Mucosa of stomach (tissue), 1 donor: ENCODE data around the gene NFIA.

Source experiments
- H3K27me3 ChIP-seq: one replicate; pipeline ENCODE4 v1.7.0; 2013; ENCODE audit warnings: mild to moderate bottlenecking, low read length; ENCODE audit not compliant: control insufficient read depth, insufficient read depth
- H3K36me3 ChIP-seq: one replicate; pipeline ENCODE4 v1.7.0; 2013; ENCODE audit warnings: low read length; ENCODE audit not compliant: control insufficient read depth, insufficient read depth
- H3K4me1 ChIP-seq: one replicate; pipeline ENCODE4 v1.7.0; 2013; ENCODE audit warnings: mild to moderate bottlenecking, low read length; ENCODE audit not compliant: control insufficient read depth, insufficient read depth
- H3K4me3 ChIP-seq: one replicate; pipeline ENCODE4 v1.7.0; 2013; ENCODE audit warnings: low read length
- H3K9ac ChIP-seq: one replicate; pipeline ENCODE4 v1.7.0; 2013; ENCODE audit warnings: mild to moderate bottlenecking, low read length, moderate library complexity
- H3K9me3 ChIP-seq: one replicate; pipeline ENCODE4 v1.7.0; 2013; ENCODE audit warnings: mild to moderate bottlenecking, low read length, moderate library complexity; ENCODE audit not compliant: control insufficient read depth
- donor health status: Pancreatic carcinoma.

NFIA gene

DNA sequence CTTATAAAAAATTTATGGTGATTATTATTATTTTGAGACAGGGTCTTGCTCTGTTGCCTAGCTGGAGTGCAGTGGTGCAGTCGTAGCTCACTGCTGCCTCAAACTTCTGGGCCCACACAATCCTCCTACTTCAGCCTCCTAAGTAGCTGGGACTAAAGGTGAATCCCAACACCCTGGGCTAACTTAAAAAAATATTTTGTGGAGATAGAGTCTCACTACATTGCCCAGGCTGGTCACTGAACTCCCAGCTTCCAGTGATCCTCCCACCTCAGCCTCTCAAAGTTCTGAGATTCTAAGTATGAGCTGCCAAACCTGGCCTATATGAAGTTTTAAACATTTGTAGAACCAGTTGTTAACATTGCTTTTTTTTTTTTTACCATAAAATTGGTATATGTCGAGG is 18.2 kb downstream of the NFIA start:
- Histone ChIP-seq H3K4me3 (no peak overlapping the region), H3K36me3 (no peaks in the 10 kb centered on the region), H3K9ac (no peak overlapping the region), H3K27me3 (no peaks in the 10 kb centered on the region), H3K4me1 (peaks cover 30% of the 10 kb centered on the region), H3K9me3 (no peaks in the 10 kb centered on the region)

DNA sequence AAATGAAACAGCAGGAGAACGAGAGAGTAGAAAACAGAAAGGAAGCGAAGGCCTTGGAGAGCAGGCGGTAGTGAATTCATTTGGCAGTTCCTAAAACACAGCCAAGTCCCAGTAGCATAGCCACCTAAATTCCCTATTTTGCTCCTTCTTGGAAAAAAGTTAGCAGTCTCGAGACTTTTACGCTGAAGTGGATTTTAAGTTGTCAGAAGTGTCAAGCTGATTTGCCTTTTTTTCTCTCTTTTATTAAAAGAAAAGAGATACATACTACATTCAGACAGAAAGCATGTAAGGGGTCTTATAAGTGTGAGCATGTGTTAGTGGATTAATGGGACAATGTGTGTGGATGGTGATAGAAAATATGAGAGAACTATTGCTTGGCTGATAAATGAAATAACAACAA is 19.2 kb downstream of the NFIA start:
- H3K36me3 ChIP-seq = no peaks in the 10 kb centered on the region
- no peak overlapping the region for H3K4me3 ChIP-seq
- H3K9me3 ChIP-seq = no peaks in the 10 kb centered on the region
- peaks cover 30% of the 10 kb centered on the region for H3K4me1 ChIP-seq
- no peak overlapping the region for H3K9ac ChIP-seq
- H3K27me3 ChIP-seq = no peaks in the 10 kb centered on the region

DNA sequence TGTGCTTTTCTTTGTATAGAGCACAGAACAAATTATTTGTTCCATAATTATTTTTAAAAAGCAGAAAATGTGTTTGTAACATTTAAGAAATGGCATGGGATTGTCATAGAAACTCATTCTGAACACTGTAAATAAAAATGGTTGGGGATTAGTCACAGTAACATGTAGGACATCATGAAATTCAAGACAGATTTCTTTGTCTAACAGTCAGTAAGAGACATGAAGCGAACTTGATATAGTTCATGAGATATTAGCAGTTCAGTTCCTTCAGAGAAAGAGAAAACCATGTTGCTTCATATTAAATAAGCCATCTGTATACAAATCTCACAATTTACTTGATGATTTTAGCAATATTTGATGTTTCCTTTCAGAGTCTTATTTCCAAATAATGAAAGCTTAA is 19.7 kb downstream of the NFIA start:
- Histone ChIP-seq H3K4me3 (no peak overlapping the region), H3K36me3 (no peaks in the 10 kb centered on the region), H3K27me3 (no peaks in the 10 kb centered on the region), H3K9ac (no peak overlapping the region), H3K4me1 (peaks cover 30% of the 10 kb centered on the region), H3K9me3 (no peaks in the 10 kb centered on the region)

DNA sequence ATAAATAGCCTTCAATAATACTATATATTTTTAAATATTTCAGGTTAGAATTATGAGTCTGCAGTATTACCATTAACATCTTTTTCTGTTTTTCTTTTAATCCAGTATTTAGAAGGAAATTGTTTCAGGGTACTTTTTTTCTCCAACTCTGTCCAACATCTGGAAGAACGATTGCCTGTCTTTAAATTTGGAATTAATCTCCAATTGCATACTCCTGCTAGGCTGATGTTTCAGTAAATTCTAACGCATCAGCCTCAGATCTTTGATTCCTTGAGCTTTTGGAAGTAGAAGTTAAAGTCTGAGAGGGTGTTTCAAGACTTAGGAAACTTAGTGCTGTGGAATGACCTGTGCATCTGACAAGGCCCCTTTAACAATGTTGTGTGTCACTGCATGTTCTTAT is 20.3 kb downstream of the NFIA start:
- no peak overlapping the region for H3K9ac ChIP-seq
- no peak overlapping the region for H3K4me3 ChIP-seq
- no peaks in the 10 kb centered on the region for H3K9me3 ChIP-seq
- H3K27me3 ChIP-seq = no peaks in the 10 kb centered on the region
- H3K36me3 ChIP-seq = no peaks in the 10 kb centered on the region
- H3K4me1 ChIP-seq = peaks cover 26% of the 10 kb centered on the region

DNA sequence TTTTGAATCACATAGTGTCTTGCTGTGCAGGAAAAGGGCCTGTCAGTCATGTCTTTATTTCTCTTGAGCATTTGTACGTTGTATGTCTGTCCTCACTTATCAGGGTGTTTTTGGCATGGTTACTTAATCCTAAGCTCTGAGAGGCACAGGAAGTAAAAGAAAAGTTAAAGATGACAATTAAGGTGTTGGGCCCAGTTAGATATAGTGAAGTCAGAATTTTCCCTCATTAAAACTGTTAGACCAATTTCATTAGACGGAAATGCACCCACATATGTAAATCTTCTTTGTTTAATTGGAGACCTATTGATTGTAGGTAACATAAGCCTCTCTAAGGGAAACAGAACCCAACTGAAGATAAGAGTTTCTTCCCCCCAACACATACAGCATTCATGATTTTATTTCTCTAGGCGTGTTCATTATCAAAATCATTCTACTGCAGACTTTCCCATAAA is 21.9 kb downstream of the NFIA start:
- peaks cover 21% of the 10 kb centered on the region for H3K4me1 ChIP-seq
- H3K4me3 ChIP-seq = no peak overlapping the region
- no peaks in the 10 kb centered on the region for H3K27me3 ChIP-seq
- H3K9ac ChIP-seq = no peak overlapping the region
- no peaks in the 10 kb centered on the region for H3K36me3 ChIP-seq
- no peaks in the 10 kb centered on the region for H3K9me3 ChIP-seq

DNA sequence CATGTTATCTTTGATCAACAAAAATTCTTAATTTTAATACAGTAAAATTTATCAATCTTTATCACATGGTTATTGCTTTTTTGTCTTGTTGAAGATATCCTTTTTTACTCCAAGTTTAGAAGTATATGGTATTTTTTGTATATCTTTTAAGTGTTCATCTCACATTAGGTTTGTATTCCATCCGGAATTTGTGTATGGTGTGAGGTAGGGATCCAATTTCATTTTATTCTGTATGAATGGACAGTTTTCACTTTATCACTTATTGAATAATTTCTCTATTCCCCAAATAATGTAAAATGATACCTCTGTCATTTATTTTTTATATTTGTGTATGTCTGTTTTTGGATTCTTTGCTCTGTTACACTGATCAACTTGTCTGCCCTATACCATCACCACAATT is 25.3 kb downstream of the NFIA start:
- no peaks in the 10 kb centered on the region for H3K27me3 ChIP-seq
- H3K9me3 ChIP-seq = no peaks in the 10 kb centered on the region
- no peak overlapping the region for H3K9ac ChIP-seq
- peaks cover 16% of the 10 kb centered on the region for H3K4me1 ChIP-seq
- no peak overlapping the region for H3K4me3 ChIP-seq
- no peaks in the 10 kb centered on the region for H3K36me3 ChIP-seq

DNA sequence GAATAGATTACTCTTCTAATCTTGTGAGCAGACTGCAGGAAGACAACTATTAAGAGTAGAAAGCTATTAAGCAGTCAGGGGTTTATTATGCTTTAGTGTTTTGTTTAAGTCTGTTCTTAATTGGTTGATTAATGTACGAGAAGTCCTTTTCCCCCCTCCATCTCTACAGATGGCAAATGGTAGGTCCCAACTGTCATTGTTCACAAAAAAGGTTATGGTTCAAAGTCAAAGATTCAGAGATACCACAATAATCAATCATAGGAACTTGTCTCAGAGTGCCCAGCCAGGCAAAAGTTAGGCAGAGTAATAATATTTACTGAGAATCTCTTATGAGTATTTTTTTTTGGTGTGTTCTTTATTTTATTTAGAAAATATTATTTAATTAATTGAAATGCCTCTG is 26.8 kb downstream of the NFIA start:
- Histone ChIP-seq H3K4me3 (no peak overlapping the region), H3K9me3 (no peaks in the 10 kb centered on the region), H3K4me1 (peaks cover 3% of the 10 kb centered on the region), H3K36me3 (no peaks in the 10 kb centered on the region), H3K9ac (no peak overlapping the region), H3K27me3 (no peaks in the 10 kb centered on the region)

DNA sequence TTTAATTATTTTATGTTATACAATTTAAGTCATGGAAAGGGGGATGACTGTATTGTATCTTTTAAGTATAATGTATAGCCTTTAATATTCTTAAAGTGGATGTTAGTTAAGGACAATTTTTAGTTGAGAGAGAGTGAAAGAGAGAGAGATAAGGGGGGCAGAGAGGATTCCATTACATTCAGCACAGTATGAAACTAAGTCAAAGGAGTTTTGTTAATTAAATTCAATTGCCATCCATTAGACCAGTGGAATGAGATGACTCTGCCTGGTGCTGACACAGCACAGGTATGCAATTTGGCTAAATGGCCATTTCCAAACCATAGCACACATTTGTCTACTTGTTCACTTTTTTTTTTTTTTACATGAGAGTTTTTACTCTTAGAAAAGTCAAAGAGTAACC is 27.5 kb downstream of the NFIA start:
- H3K9me3 ChIP-seq = no peaks in the 10 kb centered on the region
- no peak overlapping the region for H3K4me3 ChIP-seq
- no peaks in the 10 kb centered on the region for H3K36me3 ChIP-seq
- peaks cover 1% of the 10 kb centered on the region for H3K4me1 ChIP-seq
- H3K9ac ChIP-seq = no peak overlapping the region
- no peaks in the 10 kb centered on the region for H3K27me3 ChIP-seq

DNA sequence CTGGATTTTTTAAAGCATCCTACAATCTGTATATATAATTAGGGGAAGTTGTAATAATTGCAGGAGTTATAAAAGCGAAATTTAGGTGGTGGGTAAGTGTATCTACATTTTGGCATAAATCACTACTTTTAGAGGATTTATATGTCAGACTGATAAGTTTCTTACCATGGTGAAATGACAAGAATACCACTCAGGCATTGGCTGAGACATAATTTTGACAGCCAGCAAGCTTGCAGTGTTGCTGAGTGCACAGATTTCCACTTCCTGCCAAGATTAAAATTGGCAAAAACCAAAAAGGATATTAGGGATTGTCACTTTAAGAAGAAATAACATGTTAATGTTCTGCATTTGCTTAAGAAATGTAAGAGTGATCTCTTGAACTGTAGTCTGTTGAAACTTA is 28.2 kb downstream of the NFIA start:
- Histone ChIP-seq H3K9me3 (no peaks in the 10 kb centered on the region), H3K27me3 (no peaks in the 10 kb centered on the region), H3K36me3 (no peaks in the 10 kb centered on the region), H3K4me1 (peaks cover 5% of the 10 kb centered on the region), H3K9ac (no peak overlapping the region), H3K4me3 (no peak overlapping the region)

DNA sequence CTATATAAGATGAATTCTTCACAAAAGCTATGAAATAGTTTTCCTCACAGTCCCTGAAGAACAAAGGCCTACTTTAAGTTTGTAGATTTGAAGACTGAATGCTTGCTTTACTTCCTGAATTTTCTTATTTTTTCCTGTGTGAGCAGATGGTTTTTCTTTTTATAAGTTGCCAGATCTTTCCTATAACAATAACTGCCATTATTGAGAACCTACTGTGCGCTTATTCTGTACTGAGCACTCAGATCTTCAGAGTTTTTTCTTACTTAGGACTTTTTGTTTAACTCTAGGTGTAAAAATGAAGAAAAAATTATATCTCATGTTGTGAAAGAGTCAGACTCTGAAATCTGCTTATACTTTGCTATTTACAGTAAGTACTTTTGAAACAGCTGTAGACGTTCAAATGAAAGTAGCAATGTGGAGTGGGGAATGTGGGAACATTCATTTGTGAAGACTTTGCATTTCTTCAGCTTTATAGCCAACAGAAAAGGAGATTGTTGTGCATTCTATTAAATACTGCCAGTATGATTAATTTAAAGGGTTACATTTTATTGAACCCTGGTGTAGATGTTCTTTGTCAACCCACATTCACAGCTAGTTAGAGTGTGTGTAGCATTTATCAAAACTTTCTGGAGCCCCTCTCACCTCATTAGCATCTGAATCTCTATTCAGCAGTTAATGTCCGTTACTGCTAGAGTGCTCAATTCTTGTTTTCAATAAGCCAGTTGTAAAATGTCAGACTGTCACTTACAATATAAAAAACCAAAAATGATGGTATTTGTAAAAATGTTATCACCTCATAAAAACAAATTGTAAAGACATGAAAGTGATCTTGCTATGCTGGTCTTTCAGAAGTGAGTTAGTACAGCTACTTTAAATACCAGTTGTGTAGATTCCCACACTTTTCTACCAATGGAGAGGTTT is 29.0 kb downstream of the NFIA start:
- Histone ChIP-seq H3K4me3 (no peak overlapping the region), H3K9me3 (no peaks in the 10 kb centered on the region), H3K9ac (no peak overlapping the region), H3K36me3 (no peaks in the 10 kb centered on the region), H3K27me3 (no peaks in the 10 kb centered on the region), H3K4me1 (peaks cover 10% of the 10 kb centered on the region)

DNA sequence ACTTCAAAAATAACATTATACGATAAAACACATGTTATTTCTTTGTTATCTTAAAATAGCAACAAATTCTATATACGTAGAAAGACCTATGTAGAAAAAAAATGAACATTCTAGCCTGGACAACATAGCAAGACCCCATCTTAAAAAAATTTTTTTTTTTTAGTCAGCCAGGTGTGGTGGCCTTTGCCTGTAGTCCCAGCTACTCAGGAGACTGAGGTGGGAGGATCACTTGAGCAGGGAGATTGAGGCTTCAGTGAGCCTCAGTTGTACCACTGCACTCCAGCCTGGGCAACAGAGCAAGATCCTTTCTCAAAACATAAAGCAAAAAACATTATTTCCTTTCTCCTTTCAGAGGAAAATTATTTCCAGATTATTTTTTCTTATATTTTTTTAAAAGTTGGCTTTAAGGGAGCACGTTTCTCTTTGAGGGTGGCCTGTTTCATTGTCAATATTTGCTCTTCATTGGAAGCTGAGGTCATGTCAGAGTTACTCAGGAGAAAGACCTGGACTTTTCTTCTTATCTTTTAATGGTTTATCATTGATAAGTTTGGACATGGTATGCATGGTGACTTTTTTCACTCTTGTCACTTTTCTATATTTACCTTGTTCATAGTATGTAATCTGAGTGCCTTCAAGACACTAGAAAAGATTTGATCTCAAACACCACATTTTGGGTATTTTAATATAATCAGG is 32.0 kb downstream of the NFIA start:
- no peaks in the 10 kb centered on the region for H3K9me3 ChIP-seq
- no peak overlapping the region for H3K9ac ChIP-seq
- H3K36me3 ChIP-seq = no peaks in the 10 kb centered on the region
- no peaks in the 10 kb centered on the region for H3K27me3 ChIP-seq
- no peak overlapping the region for H3K4me3 ChIP-seq
- H3K4me1 ChIP-seq = peaks cover 28% of the 10 kb centered on the region

DNA sequence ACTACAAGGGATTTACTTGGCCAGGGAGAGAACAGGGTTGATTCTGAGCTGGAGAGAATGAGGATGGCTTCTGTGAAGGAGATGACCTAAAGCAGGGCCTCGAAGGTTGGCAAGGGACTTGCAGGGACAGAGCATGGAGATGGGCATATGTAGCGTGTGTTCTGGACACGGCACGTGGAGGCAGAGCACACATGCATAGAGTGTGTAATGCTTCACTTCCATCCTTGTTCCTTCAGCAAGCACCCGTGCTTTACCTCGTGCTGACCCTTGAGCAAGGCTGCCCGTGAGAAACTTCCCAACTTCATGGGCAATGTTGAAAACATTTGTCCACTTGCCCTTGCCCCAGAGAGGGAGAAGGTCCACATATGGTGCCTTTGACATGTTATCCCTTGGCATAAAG is 33.1 kb downstream of the NFIA start:
- peaks cover 28% of the 10 kb centered on the region for H3K4me1 ChIP-seq
- no peaks in the 10 kb centered on the region for H3K9me3 ChIP-seq
- H3K4me3 ChIP-seq = no peak overlapping the region
- no peaks in the 10 kb centered on the region for H3K36me3 ChIP-seq
- no peak overlapping the region for H3K9ac ChIP-seq
- H3K27me3 ChIP-seq = no peaks in the 10 kb centered on the region
